Endothelial cell of umbilical vein (primary cell): Measurements from ENCODE around the gene DIP2B. TPM values are rescaled to one million over a fixed set of nuclear protein-coding genes. Genes with fewer than 3 reads are reported as not detected.

Source experiments
- BruUV-seq: library from RNA; stranded (reverse); fragments of 400-500 nt; replicated peaks from 2 replicates; lab custom pipeline; 2021; lab: Mats Ljungman, UMichigan
- CTCF ChIA-PET: fragments of 300-600, 350-600 bp; sonication (Branson Sonifier 250); formaldehyde crosslinking; loops from one replicate; lab custom pipeline; 2021; ENCODE audit warnings: antibody characterized with exemption, inconsistent platforms; lab: Charles Lee
- POLR2A ChIA-PET: fragments of 300-600, 350-600 bp; sonication (Branson Sonifier 250); formaldehyde crosslinking; loops from one replicate; lab custom pipeline; 2021; ENCODE audit warnings: antibody characterized with exemption, inconsistent platforms; lab: Charles Lee
- DNase-seq: peaks from one replicate; pipeline ENCODE4 v3.0.0-alpha.2; 2011; ENCODE audit warnings: low read depth, low spot score
- FAIRE-seq: peaks from 2 replicates; lab custom pipeline; 2011; peaks lifted over from hg19 to GRCh38; lab: Jason Lieb, UNC
- H2AFZ ChIP-seq: 2 replicates; pipeline ENCODE4 v1.6.0; 2012; ENCODE audit warnings: low read depth, low read length, control low read depth, inconsistent platforms
- H3K27ac ChIP-seq: 2 replicates; pipeline ENCODE4 v1.5.1; 2011; ENCODE audit warnings: low read depth, mild to moderate bottlenecking, control low read depth, low read length, moderate library complexity; ENCODE audit not compliant: insufficient read depth
- H3K27me3 ChIP-seq, 2 experiments: 2 replicates each; pipeline versions ENCODE4 v1.6.0 to v1.6.1; 2011; ENCODE audit warnings: low read length in 2 of 2, mixed read lengths in 1 of 2; ENCODE audit not compliant: control insufficient read depth in 2 of 2, insufficient read depth in 2 of 2
- H3K36me3 ChIP-seq, 2 experiments: 2 replicates in 1 of 2; 3 replicates in 1 of 2; pipeline ENCODE4 v1.5.1; 2011; ENCODE audit warnings: low read length in 2 of 2, mild to moderate bottlenecking in 1 of 2, moderate library complexity in 1 of 2; ENCODE audit not compliant: control insufficient read depth in 2 of 2, insufficient read depth in 2 of 2; ENCODE audit errors: extremely low read depth in 1 of 2
- H3K4me1 ChIP-seq: 3 replicates; pipeline ENCODE4 v1.5.1; 2011; ENCODE audit warnings: mild to moderate bottlenecking, low read length; ENCODE audit not compliant: control insufficient read depth, insufficient read depth; ENCODE audit errors: extremely low read depth
- H3K4me2 ChIP-seq: 2 replicates; pipeline ENCODE4 v1.6.1; 2011; ENCODE audit warnings: low read length, control low read depth, mixed read lengths; ENCODE audit not compliant: insufficient read depth
- H3K4me3 ChIP-seq, 3 experiments: fragments of 200-600 bp in 1 of 3; sonication (generic), shearing (Covaris generic) in 1 of 3; replicated peaks in 1 of 3; 2 replicates each; pipeline ENCODE4 v1.5.1; 2011 to 2016; ENCODE audit warnings: control low read depth in 3 of 3, low read length in 3 of 3, mild to moderate bottlenecking in 2 of 3, inconsistent platforms in 1 of 3, low read depth in 1 of 3, moderate library complexity in 1 of 3; ENCODE audit not compliant: insufficient read depth in 1 of 3
- H3K79me2 ChIP-seq: 2 replicates; pipeline ENCODE4 v1.6.0; 2012; ENCODE audit warnings: low read length, inconsistent platforms; ENCODE audit not compliant: control insufficient read depth, insufficient read depth
- H3K9ac ChIP-seq: replicated peaks from 2 replicates; pipeline ENCODE3; 2011; ENCODE audit warnings: low read length, control low read depth; ENCODE audit not compliant: insufficient read depth; ENCODE audit errors: extremely low read depth
- H3K9me1 ChIP-seq: replicated peaks from 3 replicates; pipeline ENCODE4 v1.6.0; 2011; ENCODE audit warnings: mild to moderate bottlenecking, low read length; ENCODE audit not compliant: control insufficient read depth, insufficient read depth; ENCODE audit errors: extremely low read depth
- H3K9me3 ChIP-seq: replicated peaks from 2 replicates; pipeline ENCODE4 v1.5.1; 2012; ENCODE audit warnings: low read length, inconsistent platforms; ENCODE audit not compliant: control insufficient read depth, insufficient read depth
- H4K20me1 ChIP-seq: replicated peaks from 2 replicates; pipeline ENCODE3; 2011; ENCODE audit warnings: mild to moderate bottlenecking, low read length; ENCODE audit not compliant: control insufficient read depth, insufficient read depth; ENCODE audit errors: extremely low read depth
- CTCF ChIP-seq, 2 donors: IDR thresholded peaks; 1 replicate in 1 of 2; 2 replicates in 1 of 2; pipeline ENCODE4 v1.5.1; 2011; ENCODE audit warnings: low read length in 2 of 2, mild to moderate bottlenecking in 2 of 2, moderate library complexity in 2 of 2, control low read depth in 1 of 2, inconsistent platforms in 1 of 2, low read depth in 1 of 2; ENCODE audit not compliant: insufficient read depth in 1 of 2; ENCODE audit errors: extremely low read depth in 1 of 2
- EZH2 ChIP-seq: IDR thresholded peaks from 2 replicates; pipeline ENCODE4 v1.6.1; 2012; ENCODE audit warnings: borderline replicate concordance, low read depth, mild to moderate bottlenecking, moderate library complexity, low read length, inconsistent platforms; ENCODE audit not compliant: severe bottlenecking
- FOS ChIP-seq: IDR thresholded peaks from 2 replicates; pipeline ENCODE4 v1.6.1; 2011; ENCODE audit warnings: mild to moderate bottlenecking, low read length, moderate library complexity, borderline replicate concordance; ENCODE audit not compliant: insufficient read depth
- GATA2 ChIP-seq: IDR thresholded peaks from 2 replicates; pipeline ENCODE4 v1.7.0; 2011; ENCODE audit warnings: low read depth, mild to moderate bottlenecking, moderate library complexity, mixed read lengths, low read length; ENCODE audit not compliant: insufficient read length, insufficient read depth
- JUN ChIP-seq: IDR thresholded peaks from 2 replicates; pipeline ENCODE4 v1.6.1; 2011; ENCODE audit warnings: borderline replicate concordance, low read depth; ENCODE audit not compliant: insufficient read length, insufficient read depth
- MAX ChIP-seq: IDR thresholded peaks from 2 replicates; pipeline ENCODE4 v1.6.1; 2011; ENCODE audit not compliant: insufficient read depth, insufficient read length
- MYC ChIP-seq: IDR thresholded peaks from one replicate; pipeline ENCODE4 v1.6.1; 2011; ENCODE audit warnings: mild to moderate bottlenecking, low read depth, low read length
- POLR2A ChIP-seq: IDR thresholded peaks from 2 replicates; pipeline ENCODE4 v1.6.1; 2012; ENCODE audit warnings: low read depth, mild to moderate bottlenecking, control low read depth, low read length
- POLR2AphosphoS5 ChIP-seq: IDR thresholded peaks from 2 replicates; pipeline ENCODE4 v1.6.1; 2012; ENCODE audit warnings: low read depth, mild to moderate bottlenecking, control low read depth, low read length, moderate library complexity; ENCODE audit not compliant: insufficient read depth
- dilution Hi-C: fragments of 300-500 bp; cut with MboI; formaldehyde crosslinking; loops from one replicate; pipeline ENCODE4 v1.15.0; 2019; ENCODE audit warnings: low sequenced_read_pairs; ENCODE audit not compliant: extremely low pct_ligation_motif_present
- intact Hi-C: fragments of 100-400 bp; cut with micrococcal nuclease; formaldehyde crosslinking; loops from one replicate; pipeline ENCODE4 v1.10.0; 2022
- polyA plus RNA-seq, 4 experiments: library from polyadenylated mRNA; depleted of rRNA in 3 of 4; stranded (reverse) in 3 of 4; unstranded in 1 of 4; fragments of >200 nt; gene quantifications; 2 replicates each; pipeline versions ENCODE4 v1.2.1 to v1.2.3, GENCODE V29; 2011 to 2012; ENCODE audit warnings: missing spikeins in 1 of 4
- total RNA-seq: library from RNA; stranded (reverse); gene quantifications from 2 replicates; pipeline ENCODE4 v1.2.3, GENCODE V29; 2021

The DIP2B gene
- total and polyA plus RNA-seq, 2 donors (not counting 3 experiments of a cell fraction or from before 2014, with no cell fraction given): 14.5 to 28.0 TPM

GRCh38 chr12:50690925-50691324, 186.1 kb downstream of the DIP2B start:
- no peak for DNase-seq
- peaks cover 7 to 11% of the 10 kb centered on the region in 2 experiments for H3K36me3 ChIP-seq

GRCh38 chr12:50695961-50696360, 191.2 kb downstream of the DIP2B start:
- intact Hi-C loops (no loop called here), dilution Hi-C loops (no loop called here)
- H2AFZ ChIP-seq: no peak overlapping the region
- H3K27me3 ChIP-seq: no peaks in the 10 kb centered on the region
- no peaks in the 10 kb centered on the region for H4K20me1 ChIP-seq
- no peaks in the 10 kb centered on the region for H3K9me1 ChIP-seq
- no TSS peak for BruUV-seq
- H3K4me2 ChIP-seq: no peak overlapping the region
- FAIRE-seq (no peak), DNase-seq (no peak)
- CTCF ChIA-PET: interaction anchor here (1.3 kb wide), 2 partner anchors 10 to 191 kb away, joined by 3 read pairs; partner anchors contain the start of gene DIP2B
- no peak overlapping the region for H3K9ac ChIP-seq
- H3K4me3 ChIP-seq: no peak overlapping the region
- TF ChIP-seq JUN: no peak
- no peak for TF ChIP-seq POLR2A
- no peak for TF ChIP-seq POLR2AphosphoS5
- no peak for TF ChIP-seq GATA2
- no peak for TF ChIP-seq EZH2
- TF ChIP-seq MYC: no peak
- TF ChIP-seq FOS: no peak
- no peak for TF ChIP-seq MAX
- no peak for TF ChIP-seq CTCF (IDR thresholded peaks at IDR 0.05; ENCODE audit: extremely low read depth in 1 of 2, insufficient read depth in 1 of 2, low read depth in 1 of 2, low read length in 2 of 2)
- H3K79me2 ChIP-seq: no peaks in the 10 kb centered on the region
- POLR2A ChIA-PET: no interaction called here
- no peak overlapping the region for H3K27ac ChIP-seq
- peaks cover 12 to 18% of the 10 kb centered on the region in 2 experiments for H3K36me3 ChIP-seq
- H3K4me1 ChIP-seq: no peaks in the 10 kb centered on the region
- H3K9me3 ChIP-seq: no peaks in the 10 kb centered on the region

More at GRCh38 chr12:50690925-50691324, 186.1 kb downstream of the DIP2B start:
- no peak for FAIRE-seq
- no peaks in the 10 kb centered on the region for H3K4me1 ChIP-seq
- intact Hi-C loops: no loop called here
- no peak overlapping the region for H3K9ac ChIP-seq
- no peaks in the 10 kb centered on the region for H4K20me1 ChIP-seq
- no peaks in the 10 kb centered on the region for H3K27me3 ChIP-seq
- CTCF ChIA-PET: interaction anchor here (0.9 to 1.6 kb wide), 2 partner anchors 9 to 186 kb away, joined by 3 to 7 read pairs; partner anchors contain the start of gene DIP2B
- no peak overlapping the region for H3K4me2 ChIP-seq
- no peak overlapping the region for H3K27ac ChIP-seq
- no peaks in the 10 kb centered on the region for H3K9me3 ChIP-seq
- TF ChIP-seq POLR2A: no peak
- TF ChIP-seq FOS: no peak
- TF ChIP-seq JUN: no peak
- H2AFZ ChIP-seq: no peak overlapping the region
- POLR2A ChIA-PET: no interaction called here
- dilution Hi-C loops: no loop called here
- no peaks in the 10 kb centered on the region for H3K79me2 ChIP-seq
- no TSS peak for BruUV-seq
- H3K4me3 ChIP-seq: no peak overlapping the region
- no peaks in the 10 kb centered on the region for H3K9me1 ChIP-seq
